Hematopoietic multipotent progenitor cell (in vitro differentiated cells): ENCODE data around the gene GJC3. TPM values are rescaled to one million over a fixed set of nuclear protein-coding genes. Genes with fewer than 3 reads are reported as not detected.
"Not testable (repeated sequence)": the region's sequence is repeated elsewhere in the genome, so short reads cannot be mapped to it uniquely, and the experiment has no call there.

Experiments
- DNase-seq, 3 donors: peaks; one replicate each; pipeline ENCODE4 v3.0.0-alpha.2; 2011 to 2015; ENCODE audit warnings: low read depth in 2 of 3, low spot score in 2 of 3
- total RNA-seq: library from RNA; depleted of rRNA; stranded (reverse); fragments of >200 nt; gene quantifications from one replicate; pipeline ENCODE4 v1.2.3, GENCODE V29; 2012

GJC3 gene
- total RNA-seq, 1 donor: 0.54 TPM

DNA sequence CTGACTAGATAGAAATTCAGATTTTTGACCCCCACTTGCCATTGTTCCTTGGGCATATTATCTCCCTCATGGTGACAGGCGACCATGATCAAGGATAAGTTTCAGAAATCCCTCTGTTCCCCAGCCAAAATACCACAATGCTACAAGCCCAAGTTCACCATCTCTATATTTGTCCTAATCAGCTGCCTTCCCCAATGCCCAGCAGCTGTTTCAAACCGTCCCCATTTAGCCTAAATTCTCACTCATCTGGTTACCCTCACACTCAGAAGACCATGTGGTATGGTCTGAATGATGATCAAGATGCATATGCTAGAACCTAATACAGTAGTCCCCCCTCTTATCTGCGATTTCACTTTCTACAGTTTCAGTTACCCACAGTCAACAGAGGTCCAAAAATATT is 956 bp upstream of the GJC3 start:
- DNase-seq: no peak

DNA sequence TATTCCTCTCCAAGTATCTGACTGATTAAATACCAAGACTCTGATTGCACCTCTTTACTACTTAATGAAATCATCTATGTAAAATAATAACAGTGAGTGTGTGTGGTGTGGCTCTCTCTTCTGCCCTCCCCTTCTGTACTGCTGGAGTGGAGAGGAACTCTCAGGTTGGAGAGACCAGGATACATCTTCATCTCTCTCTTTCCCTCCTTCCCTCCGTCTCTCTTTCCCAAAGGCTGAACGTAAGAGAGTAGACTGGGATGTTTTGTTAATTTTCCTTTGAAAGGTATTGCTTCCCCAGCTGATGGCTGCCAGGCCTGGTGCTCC is 272 bp upstream of the GJC3 start:
- DNase-seq: no peak

- DNase-seq: no peak
Measured at GRCh38 chr7:99928188-99928587, 1.2 kb downstream of the GJC3 start.

DNA sequence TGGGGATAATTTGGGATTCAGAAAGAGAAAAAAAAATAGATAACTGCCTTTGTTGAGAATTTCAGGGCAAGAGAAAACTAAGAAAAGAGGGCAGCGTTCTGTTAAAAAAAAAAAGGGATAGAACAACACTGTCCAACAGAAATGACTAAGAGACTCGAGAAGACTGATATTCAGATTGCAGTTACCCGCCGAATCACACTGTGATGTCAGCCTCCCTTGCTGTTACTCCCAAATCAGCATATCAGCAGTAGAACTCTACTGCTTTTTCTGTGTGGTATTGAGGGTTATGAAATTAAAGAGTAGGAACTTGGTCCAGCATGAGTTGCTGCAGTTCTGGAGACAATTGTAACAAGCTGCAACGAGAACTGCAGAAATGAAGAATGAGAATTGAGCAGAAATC is 1.9 kb downstream of the GJC3 start:
- no peak for DNase-seq

DNA sequence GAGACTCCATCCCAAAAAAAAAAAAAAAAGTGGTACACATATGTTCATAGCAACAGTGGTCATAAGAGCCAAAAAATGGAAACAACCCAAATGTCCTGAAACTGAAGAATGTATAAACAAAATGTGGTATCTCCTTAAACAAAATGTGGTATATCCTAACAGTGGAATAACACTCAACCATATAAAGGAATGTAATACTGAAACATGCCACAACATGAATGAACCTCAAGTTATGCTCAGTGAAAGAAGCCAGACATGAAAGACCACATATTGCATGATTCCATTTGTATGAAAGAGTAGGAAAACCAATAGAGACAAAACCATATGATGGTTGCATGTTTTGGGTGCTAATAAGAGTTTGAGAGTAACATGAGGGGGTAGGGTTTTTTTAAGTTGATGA is 3.1 kb downstream of the GJC3 start:
- DNase-seq: no peak

DNA sequence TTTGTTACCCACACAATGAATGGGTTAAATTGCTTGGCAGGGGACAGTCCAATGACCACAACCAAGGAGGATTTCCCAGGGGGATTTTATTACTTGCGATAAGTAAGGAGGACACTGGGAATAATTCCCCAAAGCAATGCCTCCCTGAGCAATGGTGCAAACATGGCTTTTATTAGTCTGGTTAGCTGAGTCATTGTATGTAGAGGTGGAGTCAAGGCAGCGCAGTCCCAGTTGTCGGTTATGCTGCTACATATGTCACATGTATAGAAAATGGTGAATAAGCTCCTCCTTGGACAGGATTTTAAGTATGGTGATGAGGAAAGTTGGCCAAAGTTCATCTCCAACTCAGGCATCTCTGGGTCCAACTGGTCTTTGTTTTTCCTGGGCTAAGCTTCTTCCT is 6.2 kb downstream of the GJC3 start:
- DNase-seq: no peak

- DNase-seq: peak in 1 of 3 donors; percentile 36
Measured at GRCh38 chr7:99920149-99920548, 9.3 kb downstream of the GJC3 start.

GRCh38 chr7:99919814-99920112 is 9.7 kb downstream of the GJC3 start:
- DNase-seq: no peak

DNA sequence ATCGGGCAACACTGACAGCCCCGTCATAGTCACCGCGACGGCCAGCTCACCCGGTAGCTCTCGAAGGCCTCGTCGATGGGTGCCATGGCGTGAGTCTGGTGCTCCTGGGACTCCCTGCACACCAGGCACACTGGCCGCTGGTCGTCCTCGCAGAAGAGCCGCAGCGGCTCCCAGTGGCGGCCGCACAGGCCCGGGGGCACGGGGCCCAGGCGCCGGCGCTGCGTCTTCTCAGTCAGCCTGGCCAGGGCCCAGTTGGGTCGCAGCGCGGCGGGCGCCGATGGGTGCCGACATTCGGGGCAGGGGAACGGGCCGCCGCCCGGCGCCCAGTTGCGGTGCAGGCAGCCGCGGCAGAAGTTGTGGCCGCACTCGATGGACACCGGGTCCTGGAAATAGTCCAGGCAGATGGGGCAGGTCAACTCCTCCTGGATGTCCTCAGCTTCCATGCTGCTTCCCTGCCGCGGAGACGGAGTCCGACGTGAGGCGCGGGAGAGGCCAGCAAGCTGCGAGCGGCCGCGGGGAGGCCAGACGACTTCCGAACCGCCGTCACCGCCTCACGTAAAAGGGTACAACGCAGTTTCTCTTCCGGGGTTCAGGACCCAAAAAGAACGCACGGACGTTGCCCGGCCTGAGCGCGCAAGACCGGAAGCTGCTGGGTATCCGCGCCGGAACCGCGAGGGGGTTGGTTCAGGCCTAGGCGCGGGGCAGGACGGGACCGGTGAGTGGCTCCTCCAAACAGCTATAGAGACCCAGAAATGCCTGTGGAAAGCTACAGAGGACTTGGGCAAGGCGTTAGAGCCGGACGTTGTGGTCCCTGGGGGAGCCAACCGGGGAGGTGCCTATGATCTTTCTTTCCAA is 10.2 kb downstream of the GJC3 start, which contains the start of gene TRIM4:
TRIM4 (minus strand) TSS at position 572 of the 855 bp plus-strand sequence; CDS start at position 443, 129 bp downstream.
- DNase-seq: peak; percentile 76 to 94 (median 92)

DNA sequence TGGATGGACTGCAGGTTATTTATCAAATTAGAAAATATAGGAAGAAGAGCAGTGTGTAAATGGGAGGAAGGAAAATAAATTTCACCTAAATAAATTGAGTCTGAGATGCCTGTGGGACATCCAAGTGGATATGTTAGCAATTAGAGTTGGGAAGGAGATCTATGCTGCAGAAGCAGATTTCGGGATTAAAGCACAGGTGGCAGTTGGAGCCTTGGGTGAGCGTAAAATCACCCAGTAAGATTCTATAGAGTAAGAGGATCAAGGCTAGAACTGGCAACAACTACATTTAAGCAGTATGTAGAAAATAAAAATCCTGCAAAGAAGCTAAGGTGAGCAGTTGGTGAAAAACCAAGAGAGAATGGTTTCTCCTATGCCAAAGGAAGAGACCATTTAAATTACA is 18.4 kb downstream of the GJC3 start:
- no peak for DNase-seq

DNA sequence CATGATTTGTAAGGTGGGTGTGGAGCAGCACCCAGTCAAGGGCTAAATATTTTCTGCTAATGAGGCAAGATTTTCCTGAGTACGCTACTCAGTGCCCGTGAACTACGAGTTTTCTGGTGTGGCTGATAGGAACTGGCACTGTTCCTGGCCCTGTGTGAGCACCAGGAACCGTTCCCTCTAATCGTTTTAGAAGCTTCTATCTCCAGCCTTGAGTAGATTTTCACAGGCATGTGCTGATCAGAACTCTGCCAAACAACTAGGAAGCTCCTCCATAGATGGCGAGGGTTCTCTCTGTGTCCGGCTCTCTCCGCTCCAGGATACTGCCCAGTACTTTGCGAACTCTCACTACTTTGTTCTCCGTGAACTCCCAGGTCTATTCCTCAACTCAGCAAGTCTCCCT is 27.8 kb downstream of the GJC3 start:
- DNase-seq: no peak

DNA sequence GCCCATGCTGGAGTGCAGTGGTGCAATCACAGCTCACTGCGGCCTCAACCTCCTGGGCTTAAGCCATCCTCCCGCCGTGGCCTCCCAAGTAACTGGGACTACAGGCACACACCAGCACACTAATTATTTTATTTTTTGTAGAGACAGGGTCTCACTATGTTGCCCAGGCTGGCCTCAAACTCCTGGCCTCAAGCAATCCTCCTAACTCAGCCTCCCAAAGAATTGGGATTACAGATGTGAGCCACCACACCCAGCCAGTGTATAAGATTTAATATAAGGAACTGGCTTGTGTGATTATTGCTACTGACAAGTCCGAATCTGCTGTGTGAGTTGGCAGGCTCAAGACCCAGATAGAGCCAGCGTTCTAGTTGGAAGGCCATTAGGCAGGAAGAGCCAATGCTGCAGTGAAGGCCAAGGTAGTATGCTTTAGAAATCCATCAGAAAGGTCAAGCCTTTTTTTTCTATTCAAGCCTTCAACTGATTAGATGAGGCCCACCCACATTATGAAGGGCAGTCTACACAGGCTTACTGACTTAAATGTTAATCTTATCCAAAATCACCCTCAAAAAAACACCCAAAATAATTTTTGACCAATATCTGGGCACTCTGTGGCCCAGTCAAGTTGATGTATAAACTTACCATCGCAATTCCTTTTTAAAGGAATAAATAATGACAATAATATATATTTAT is 29.4 kb downstream of the GJC3 start:
- no peak for DNase-seq

DNA sequence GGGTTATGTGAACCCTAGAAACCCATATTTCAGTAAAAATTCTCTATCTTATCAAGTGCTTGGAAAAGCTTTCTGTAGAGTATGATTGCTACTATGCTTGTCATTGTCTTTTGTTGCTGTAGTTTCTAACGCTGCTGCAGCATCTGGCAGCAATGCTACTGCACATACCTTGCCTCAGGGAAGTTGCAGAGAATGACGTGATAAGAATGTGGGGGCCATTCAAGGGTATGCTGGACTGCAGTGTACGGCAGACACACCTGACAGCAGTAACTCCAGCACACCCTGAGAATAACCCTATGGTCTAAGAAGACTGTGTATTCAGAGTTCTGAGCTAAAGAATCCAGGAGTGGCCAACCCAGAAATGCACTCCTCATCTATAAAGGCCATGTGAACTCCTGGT is 30.6 kb downstream of the GJC3 start:
- DNase-seq: no peak

DNA sequence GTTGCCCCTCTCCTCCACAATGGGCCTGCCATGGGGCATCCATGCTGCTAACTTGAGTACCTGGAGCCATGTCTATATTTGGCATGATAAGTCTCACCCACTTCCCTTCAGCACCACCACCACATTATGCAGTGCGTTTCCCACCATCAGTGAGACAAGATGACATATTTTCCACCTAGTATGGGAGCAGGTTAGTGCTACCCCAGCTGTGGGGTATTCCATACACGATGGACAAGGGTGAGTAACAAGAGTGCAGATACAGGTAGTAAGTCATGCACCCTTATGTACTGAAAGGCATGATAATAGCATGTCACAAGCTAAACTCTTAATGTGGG is 31.4 kb downstream of the GJC3 start:
- DNase-seq: no peak

- no peak for DNase-seq
Measured at GRCh38 chr7:99897322-99898022, 31.9 kb downstream of the GJC3 start.

DNA sequence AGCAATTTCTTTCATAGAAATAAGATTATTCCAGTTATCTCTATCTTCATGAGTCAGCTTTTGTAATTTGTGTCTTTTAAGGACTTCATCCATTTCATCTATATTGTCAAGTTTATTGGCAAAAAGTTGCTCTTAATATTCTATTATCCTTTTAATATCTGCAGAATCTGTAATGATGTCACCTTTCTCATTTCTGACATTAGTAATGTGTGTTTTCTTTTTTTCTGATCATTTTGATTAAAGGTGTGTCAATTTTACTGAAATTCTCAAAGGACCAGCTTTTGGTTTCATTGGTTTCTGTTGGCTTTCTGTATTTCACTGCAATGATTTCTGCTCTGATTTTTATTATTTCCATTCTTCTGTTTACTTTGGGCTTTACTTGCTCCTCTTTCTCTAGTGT is 34.7 kb downstream of the GJC3 start:
- no peak for DNase-seq

GRCh38 chr7:99893280-99893679 is 36.1 kb downstream of the GJC3 start:
- DNase-seq: no peak

GRCh38 chr7:99890348-99890747 is 39.1 kb downstream of the GJC3 start:
- DNase-seq: not testable (repeated sequence)

DNA sequence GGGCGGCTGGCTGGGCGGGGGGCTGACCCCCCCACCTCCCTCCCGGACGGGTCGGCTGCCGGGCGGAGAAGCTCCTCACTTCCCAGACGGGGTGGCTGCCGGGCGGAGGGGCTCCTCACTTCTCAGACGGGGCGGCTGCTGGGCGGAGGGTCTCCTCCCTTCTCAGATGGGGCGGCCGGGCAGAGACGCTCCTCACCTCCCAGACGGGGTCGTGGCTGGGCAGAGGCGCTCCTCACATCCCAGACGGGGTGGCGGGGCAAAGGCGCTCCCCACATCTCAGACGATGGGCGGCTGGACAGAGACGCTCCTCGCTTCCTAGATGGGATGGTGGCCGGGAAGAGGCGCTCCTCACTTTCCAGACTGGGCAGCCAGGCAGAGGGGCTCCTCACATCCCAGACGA is 41.1 kb downstream of the GJC3 start:
- DNase-seq: not testable (repeated sequence)

- no peak for DNase-seq
Measured at GRCh38 chr7:99881370-99881769, 48.0 kb downstream of the GJC3 start.

GRCh38 chr7:99876933-99877332 is 52.5 kb downstream of the GJC3 start, which contains the start of gene OR2AE1:
Gene OR2AE1, minus strand, starts transcription at chr7:99877033. Its CDS starts 0 bp downstream, at chr7:99877033.
- no peak for DNase-seq

GRCh38 chr7:99876491-99876890 is 52.9 kb downstream of the GJC3 start:
- peak in 1 of 3 donors; percentile 24 for DNase-seq
